ENCODE data around the gene POU6F2.

The POU6F2 gene

DNA sequence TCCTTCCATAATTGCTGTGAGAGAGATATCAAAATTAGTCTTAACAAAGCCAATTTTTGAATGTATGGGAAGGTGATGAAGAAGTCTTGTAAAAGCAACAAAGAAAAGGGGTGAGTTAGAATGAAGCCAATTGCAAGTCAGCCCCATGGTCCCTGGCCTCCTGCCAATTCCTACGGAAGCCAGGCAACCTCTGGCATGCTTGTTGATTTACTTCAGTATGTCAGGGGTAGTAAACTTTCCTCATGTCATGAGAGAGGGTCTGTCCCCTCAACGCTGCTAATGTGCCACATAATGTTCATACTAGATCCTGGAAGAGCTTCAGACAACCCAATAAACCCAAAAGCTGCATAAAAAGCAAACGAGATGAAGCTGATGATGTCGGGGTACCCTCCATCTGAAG is 429.4 kb downstream of the POU6F2 start:
- peaks cover 19% of the 10 kb centered on the region for H3K27me3 ChIP-seq (ENCODE audit: insufficient read depth, poor library complexity, severe bottlenecking)
- H3K4me3 ChIP-seq (replicated peaks; ENCODE audit: insufficient read depth, low read length), result no peak overlapping the region
- TF ChIP-seq POLR2AphosphoS5 (IDR thresholded peaks at IDR 0.05; ENCODE audit: low read depth) (no peak), GABPA (IDR thresholded peaks at IDR 0.05; ENCODE audit: low read depth) (no peak), SPI1 (IDR thresholded peaks at IDR 0.05; ENCODE audit: borderline replicate concordance, low read depth) (no peak), CTCF (IDR thresholded peaks at IDR 0.05; ENCODE audit: insufficient read depth, low read length) (no peak)
- TF ChIP-seq, protein P1, sequence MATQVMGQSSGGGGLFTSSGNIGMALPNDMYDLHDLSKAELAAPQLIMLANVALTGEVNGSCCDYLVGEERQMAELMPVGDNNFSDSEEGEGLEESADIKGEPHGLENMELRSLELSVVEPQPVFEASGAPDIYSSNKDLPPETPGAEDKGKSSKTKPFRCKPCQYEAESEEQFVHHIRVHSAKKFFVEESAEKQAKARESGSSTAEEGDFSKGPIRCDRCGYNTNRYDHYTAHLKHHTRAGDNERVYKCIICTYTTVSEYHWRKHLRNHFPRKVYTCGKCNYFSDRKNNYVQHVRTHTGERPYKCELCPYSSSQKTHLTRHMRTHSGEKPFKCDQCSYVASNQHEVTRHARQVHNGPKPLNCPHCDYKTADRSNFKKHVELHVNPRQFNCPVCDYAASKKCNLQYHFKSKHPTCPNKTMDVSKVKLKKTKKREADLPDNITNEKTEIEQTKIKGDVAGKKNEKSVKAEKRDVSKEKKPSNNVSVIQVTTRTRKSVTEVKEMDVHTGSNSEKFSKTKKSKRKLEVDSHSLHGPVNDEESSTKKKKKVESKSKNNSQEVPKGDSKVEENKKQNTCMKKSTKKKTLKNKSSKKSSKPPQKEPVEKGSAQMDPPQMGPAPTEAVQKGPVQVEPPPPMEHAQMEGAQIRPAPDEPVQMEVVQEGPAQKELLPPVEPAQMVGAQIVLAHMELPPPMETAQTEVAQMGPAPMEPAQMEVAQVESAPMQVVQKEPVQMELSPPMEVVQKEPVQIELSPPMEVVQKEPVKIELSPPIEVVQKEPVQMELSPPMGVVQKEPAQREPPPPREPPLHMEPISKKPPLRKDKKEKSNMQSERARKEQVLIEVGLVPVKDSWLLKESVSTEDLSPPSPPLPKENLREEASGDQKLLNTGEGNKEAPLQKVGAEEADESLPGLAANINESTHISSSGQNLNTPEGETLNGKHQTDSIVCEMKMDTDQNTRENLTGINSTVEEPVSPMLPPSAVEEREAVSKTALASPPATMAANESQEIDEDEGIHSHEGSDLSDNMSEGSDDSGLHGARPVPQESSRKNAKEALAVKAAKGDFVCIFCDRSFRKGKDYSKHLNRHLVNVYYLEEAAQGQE (IDR thresholded peaks at IDR 0.05; ENCODE audit: insufficient replicate concordance, low read depth), result no peak
- H3K27ac ChIP-seq (replicated peaks), result no peak overlapping the region
- no peak for DNase-seq (ENCODE audit: low read depth in 1 of 2, low spot score in 1 of 2)

GRCh38 chr7:39407723-39408122 is 430.0 kb downstream of the POU6F2 start:
- no peak for DNase-seq (ENCODE audit: low read depth in 1 of 2, low spot score in 1 of 2)
- TF ChIP-seq CTCF (IDR thresholded peaks at IDR 0.05; ENCODE audit: insufficient read depth, low read length) (no peak), SPI1 (IDR thresholded peaks at IDR 0.05; ENCODE audit: borderline replicate concordance, low read depth) (no peak), POLR2AphosphoS5 (IDR thresholded peaks at IDR 0.05; ENCODE audit: low read depth) (no peak), GABPA (IDR thresholded peaks at IDR 0.05; ENCODE audit: low read depth) (no peak)
- TF ChIP-seq, protein P1 (IDR thresholded peaks at IDR 0.05; ENCODE audit: insufficient replicate concordance, low read depth), result no peak
- Histone ChIP-seq H3K27ac (replicated peaks) (no peak overlapping the region), H3K4me3 (replicated peaks; ENCODE audit: insufficient read depth, low read length) (no peak overlapping the region), H3K27me3 (ENCODE audit: insufficient read depth, poor library complexity, severe bottlenecking) (peaks cover 19% of the 10 kb centered on the region)

- Histone ChIP-seq H3K27ac (replicated peaks) (no peak overlapping the region), H3K27me3 (ENCODE audit: insufficient read depth, poor library complexity, severe bottlenecking) (peaks cover 24% of the 10 kb centered on the region), H3K4me3 (replicated peaks; ENCODE audit: insufficient read depth, low read length) (no peak overlapping the region)
- no peak for DNase-seq (ENCODE audit: low read depth in 1 of 2, low spot score in 1 of 2)
- TF ChIP-seq POLR2AphosphoS5 (IDR thresholded peaks at IDR 0.05; ENCODE audit: low read depth) (no peak), SPI1 (IDR thresholded peaks at IDR 0.05; ENCODE audit: borderline replicate concordance, low read depth) (no peak), GABPA (IDR thresholded peaks at IDR 0.05; ENCODE audit: low read depth) (no peak), CTCF (IDR thresholded peaks at IDR 0.05; ENCODE audit: insufficient read depth, low read length) (no peak)
- TF ChIP-seq, protein P1 (IDR thresholded peaks at IDR 0.05; ENCODE audit: insufficient replicate concordance, low read depth), result no peak
Measured at GRCh38 chr7:39408906-39409305, 431.2 kb downstream of the POU6F2 start.

All from HL-60 (cell line).